GM03348 (cell line): Measurements from ENCODE around the gene FAM53B.
A peak's percentile ranks its signal among the peaks of the same experiment; 100 is the strongest.

Experiments used
- DNase-seq: peaks from one replicate; pipeline ENCODE4 v3.0.0; 2012; ENCODE audit warnings: low spot score

The FAM53B gene

DNA sequence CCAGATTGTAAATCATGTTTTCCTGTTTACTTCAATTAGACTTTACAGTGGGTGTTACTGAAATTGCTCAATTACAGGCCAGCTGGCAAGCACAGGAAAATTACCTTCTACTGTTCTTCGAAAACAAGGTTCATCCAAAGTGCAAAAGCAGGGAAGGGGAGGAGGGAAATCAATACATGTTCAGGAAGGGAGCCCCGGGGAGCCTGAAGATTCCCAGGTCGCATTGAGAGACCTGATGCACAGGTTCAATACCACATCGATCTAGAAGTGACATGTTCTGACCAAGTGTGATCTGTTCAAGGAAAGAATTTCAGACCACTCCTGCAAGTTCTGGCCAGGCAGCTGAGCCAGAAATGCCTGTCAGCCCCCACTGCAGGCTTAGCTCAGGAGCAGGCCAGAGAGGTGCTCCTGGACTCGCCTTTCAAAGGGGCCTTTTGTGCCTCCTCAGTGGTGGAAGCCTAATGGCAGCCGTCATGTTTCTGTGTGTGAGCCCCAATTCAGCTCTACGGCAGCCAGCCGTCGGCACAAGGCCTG, 35.9 kb downstream of the FAM53B start:
- DNase-seq = no peak

DNA sequence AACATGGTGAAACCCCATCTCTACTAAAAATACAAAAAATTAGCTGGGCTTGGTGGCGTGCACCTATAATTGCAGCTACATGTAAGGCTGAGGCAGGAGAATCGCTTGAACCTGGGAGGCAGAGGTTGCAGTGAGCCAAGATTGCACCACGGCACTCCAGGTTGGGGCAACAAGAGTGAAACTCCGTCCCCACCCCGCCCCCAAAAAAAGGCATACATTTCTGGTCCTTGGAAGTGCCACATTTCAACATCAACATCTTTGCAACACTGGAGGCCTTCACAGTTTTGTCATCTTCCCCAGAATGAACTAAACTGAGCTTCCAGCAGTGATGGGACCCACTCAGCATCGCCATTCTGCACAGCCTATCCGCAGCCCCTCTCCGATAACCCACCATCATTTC, 36.6 kb downstream of the FAM53B start:
- DNase-seq = no peak

DNA sequence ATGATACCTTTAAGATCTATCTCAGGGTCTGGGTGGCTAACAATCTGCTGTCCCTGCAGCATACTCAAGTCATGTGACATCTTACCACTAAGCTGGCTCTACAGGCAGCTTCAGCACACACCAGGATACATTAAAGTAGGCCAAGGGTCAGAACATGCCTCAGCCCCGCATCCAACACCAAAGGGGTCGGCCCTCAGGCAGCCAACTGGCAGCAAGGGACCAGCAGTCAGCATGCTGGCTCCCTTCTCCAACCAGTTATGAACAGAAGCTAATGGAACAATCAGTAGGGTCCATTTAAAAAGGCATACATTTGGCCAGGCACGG, 37.1 kb downstream of the FAM53B start:
- no peak for DNase-seq

DNA sequence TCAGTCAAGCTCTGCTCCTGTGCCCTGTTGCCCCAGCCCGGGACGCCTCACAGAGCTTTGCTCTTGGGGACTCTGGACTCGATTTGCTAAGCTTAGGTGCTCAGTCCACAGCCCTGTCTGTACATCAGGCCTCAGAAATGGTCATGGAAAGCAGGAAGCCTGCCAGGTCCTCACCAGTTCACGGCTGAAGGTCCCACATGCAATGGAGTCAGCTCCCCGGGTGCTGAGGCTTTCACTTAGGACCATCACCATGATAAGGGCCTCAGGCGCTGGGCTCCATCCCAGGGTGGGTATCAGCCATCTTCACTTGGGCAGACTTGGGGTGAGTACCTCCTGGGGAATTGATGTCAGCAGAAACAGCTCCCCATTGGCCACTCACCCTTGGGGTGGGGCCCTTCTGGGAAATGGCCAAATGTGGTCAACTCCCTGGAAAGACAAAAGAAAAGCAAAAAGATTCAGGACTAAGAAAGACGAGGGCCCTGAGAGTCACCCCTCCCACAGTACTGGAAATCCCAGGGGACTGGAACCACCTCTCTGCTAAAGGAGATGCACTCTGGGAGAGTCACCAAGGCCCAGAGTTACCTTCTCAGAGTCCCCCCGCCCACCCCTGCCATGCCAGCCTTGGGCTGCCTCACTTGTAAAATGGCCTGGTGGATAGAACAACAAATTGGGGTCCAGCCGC, 37.6 kb downstream of the FAM53B start:
- DNase-seq = no peak

DNA sequence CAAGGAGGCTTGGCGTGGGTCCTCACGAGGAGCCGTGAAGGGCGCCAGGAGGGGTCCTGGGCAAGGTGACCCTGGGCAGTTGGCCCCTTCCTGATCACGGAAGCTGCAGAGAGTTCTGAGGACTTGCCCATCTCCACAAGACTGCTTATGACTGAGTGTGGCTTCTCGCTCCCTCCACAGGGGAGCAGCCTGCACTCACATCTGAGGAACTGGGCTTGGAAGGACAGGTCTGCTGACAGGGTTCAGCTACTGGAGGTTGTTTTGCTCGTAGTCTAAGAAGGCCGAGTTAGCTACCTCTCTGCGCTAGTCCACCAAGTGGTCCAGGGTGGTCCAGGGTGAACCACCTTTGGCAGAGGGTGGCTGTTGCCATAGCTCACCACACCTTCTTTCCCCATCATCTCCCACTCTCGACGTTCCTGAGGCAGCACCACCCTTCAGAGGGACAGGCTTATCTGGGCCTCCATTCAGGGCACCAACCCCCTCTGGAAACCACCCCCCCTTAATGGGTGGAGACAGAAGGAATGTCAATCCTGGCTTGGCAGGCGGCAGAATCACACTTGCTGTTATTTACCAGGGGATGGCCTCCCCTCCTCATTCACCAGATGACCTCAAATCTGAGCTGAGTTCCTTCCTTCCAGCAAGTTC, 38.2 kb downstream of the FAM53B start:
- no peak for DNase-seq

DNA sequence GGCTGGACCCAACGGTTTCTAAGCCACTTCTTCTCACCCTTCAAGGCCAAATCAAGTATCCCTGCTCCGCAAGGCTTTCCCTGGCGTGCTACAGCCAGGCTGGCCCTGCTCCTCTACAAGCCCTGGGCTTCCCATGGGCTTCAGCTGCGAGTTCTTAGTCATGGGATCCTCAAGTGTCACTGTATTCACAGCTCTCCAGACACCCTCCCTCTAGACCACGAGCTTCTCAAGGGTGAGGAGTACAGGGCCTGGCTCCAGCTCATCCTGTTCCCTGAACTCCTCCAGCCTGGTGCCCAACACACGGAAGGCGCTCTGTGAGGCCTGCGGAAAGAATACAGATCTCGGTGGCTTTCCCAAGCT, 38.8 kb downstream of the FAM53B start:
- no peak for DNase-seq

DNA sequence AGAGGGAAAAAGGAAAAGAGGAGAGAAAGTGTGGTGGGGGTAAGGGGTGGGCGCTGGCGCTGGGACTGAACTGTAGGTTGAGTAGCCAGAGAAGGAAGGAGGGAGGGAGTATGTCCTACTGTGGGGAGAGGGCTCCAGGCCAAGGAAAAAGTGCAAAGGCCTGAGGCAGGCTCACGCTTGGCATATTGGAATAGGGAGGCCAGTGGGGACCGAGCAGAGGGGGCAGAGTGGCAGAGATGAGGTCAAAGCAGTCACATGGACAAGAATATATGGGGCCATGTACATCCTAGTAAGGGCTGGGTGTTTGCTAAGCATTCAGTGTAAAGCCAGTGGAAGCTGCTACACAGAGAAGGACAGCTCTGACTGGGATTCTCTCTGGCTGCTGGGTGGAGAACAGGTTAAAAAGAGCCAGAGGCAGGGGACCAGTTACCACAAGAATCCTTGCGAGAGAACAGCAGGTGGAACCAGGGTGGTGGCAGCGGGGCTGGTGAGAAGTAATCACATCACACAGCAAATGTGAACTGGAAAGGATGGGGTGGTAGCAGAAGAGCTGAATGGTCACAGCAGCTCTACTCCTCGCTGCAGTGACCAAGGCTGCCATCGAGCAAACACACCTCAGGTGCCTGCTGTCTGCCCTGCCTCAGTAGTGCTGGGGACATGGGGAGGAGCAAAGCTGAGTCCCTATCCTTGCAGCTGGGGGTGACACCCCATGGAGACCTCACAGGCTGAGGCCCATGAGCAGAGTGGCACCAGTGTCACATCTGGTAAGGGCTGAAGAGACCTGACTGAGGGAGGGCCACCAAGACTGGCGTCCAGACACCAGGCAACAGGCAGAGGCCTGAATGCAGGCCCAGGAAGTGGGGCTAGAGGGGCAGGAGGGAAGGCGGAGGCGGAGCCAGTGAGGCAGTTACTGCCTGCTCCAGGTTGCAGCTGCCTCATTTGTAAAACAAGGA, 39.5 kb downstream of the FAM53B start:
- DNase-seq = no peak

DNA sequence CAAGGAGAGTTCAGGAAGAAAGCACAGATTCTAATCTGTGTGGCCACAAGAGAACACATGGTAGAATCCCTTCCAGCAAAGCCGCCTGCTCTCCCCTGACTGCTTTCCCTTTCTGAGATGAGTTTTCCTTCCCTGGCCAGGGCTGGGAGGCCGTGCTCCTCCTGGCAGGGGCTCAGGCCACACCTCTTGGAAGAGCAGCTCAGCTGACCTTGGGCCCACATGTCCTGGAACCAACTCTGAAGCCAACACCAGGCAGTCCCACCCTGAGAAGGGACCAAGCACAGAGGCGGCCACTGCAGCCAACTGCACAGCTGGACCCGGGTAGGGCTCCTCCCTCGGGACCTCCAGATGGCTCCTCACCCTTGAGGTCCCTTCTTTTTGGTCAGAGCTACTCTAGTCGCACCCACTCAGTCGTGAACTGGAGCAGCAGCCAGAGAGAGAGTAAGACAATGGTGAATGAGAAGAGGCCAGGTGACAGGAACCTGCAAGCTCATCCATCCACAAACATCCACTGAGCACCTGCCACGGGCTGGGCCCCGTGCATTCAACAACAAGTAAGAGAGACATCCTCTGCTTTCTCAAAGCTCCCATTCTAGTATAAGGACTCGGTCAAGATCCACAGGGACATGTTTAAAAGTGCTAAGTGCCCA, 40.3 kb downstream of the FAM53B start:
- DNase-seq = peak; percentile 54

DNA sequence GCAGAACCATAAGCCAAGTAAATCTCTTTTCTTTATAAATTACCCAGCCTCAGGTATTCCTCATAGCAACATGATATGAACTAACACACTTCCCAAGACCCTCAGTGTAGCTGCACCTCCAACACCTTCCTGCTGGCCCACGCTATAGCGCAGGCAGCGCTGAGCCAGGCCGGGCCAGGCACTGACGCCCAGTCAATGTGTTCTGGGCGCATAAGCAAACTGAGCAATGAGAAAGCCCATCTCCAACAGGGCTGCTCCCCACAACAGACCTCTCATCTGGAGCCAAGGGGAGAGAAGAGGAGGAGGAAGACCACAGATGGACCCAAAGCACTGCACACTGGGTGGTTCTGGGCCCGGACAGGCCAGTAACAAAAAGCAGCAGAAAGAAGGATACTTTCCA, 40.8 kb downstream of the FAM53B start:
- no peak for DNase-seq

DNA sequence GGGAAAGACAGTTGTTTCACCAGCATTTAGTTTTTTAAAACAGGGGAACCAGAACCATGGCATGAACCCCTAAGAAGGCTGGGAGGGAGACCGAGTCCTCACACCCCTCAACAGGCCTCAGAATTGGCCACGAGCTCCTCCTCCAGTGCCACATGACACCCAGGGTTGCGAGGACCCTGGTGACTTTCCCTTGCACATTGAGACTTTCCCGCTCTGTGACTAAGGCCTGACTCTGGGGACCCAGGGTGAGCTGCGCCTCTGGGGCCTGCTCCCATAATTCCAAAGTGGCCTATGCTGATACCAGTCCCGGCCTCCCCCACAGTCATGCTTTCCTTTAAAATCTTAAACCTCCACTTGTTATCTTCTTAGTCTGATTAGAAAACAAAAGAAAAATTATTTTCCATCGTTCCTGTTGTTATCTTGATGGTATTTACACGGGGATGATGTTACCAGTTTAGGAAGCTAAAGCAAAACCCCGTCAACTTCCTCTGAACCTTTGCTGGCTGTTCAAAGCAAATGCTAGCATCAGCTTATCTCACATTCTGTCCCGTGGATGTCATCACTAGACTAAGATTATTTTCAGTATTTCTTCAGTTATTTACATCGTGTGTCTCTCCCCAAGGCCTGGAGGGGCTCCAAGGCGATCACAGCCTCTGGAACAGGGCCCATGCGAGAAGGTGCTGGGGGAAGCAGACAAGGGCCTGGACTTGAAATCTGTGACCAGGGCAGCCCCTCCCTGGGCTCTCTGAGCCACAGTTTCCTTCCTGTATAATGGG, 42.1 kb downstream of the FAM53B start:
- DNase-seq = no peak

DNA sequence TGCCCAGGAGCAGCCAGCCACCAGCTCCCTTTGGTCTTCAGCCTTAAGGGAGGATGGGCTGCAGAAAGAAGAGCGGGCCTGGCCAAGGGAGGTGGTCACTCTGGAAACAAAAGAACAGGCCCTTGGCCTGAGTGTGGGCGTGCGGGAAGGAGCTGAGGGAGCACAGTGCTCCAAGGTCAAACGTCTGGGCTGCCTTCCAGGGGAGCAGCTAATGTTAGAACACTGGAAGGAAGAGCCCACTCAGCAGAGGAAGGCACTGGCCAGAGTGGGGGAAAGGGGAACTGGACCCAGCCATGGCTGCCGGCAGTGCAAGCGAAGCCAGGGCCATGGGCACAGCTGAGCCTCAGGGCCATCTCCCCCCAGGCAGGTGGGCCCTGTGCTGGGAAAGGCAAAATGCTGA, 42.7 kb downstream of the FAM53B start:
- no peak for DNase-seq

DNA sequence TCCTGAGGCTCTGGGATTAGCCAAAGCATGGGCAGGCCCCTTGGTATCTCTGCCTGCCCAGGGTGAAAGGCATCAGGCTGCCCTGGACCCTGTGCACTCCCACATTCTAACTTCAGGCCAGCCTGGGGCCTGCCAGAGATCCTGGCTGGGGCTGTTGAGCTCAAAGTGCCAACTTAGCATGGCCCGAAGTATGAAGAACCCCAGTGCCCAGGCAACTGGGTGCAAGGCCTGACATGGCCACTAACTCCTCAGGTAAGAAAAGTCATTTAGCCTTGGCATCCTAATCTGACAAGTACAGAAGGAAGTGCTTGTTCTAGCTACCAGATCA, 43.2 kb downstream of the FAM53B start:
- DNase-seq = no peak

DNA sequence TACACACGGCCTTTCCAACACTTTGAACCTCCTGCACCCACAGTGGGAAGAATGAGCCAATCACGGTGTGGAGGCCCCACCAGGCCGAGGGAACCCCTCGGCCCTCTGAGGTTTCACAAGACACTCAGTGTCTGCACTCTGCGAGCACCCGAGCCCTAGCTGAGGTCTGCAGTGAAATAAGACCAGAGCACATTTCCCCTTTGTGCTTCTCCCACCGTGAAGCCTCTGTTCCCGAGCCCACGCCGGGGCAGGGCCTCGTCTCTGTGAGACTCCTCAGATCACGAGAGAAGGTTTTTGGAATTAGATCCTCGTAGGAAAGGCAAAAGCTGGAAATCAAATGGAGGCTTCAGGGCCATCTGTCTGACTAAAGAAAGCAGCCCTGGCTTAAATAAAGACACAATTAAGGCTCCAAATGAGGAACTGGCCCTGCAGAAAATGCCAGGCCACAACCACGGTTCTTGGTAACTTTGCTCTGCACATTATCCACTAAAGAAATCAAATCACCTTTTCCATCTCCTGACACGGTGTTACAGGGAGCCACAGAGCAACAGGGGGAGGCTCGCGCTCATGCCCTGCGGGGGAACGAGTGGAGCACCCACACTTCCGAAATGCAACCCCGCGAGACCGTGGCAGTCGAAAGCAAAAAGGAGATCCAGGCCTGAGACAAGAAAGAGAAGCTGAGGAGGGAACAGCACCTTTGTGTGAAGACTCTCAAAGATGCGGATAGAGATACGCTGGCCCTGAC, 43.7 kb downstream of the FAM53B start:
- no peak for DNase-seq

DNA sequence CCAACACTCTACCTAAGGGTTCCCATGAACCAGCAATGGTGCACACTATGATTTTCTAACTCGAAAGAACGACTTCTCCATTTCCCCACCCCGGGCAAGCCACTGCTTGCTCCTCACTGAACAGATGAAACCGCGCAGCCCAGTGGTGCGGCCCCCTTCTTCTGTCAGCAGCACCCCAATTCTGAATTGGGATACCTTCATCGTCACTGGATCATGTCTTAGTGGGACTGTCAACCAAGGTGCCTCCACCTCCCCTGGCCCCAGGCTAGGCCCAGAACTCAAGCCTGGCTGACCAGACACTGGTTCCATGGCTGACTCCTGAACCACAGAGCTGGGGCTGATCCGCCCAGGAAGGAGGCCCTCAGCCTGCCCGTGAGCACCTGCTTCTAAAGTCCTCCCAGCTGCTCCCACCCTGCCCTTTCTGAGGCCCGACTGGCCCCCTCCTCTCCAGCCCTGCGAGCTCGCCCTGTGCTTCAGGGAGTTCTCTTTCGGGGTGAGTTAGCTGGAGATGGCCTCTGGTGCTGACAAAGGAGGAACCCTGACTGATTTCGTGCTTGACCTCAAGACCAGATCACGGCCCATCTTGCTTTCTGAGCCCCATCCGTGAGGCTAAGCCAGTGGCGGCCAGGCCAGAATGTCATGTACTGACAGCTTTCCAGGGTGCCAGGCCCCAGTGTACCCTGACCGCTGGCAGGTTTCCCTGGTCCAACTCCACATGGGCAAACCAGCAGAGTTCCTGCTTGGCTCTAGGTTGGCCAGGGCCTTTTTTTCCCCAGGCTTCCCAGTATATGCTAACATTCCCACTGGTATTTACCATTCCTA, 44.5 kb downstream of the FAM53B start:
- no peak for DNase-seq

DNA sequence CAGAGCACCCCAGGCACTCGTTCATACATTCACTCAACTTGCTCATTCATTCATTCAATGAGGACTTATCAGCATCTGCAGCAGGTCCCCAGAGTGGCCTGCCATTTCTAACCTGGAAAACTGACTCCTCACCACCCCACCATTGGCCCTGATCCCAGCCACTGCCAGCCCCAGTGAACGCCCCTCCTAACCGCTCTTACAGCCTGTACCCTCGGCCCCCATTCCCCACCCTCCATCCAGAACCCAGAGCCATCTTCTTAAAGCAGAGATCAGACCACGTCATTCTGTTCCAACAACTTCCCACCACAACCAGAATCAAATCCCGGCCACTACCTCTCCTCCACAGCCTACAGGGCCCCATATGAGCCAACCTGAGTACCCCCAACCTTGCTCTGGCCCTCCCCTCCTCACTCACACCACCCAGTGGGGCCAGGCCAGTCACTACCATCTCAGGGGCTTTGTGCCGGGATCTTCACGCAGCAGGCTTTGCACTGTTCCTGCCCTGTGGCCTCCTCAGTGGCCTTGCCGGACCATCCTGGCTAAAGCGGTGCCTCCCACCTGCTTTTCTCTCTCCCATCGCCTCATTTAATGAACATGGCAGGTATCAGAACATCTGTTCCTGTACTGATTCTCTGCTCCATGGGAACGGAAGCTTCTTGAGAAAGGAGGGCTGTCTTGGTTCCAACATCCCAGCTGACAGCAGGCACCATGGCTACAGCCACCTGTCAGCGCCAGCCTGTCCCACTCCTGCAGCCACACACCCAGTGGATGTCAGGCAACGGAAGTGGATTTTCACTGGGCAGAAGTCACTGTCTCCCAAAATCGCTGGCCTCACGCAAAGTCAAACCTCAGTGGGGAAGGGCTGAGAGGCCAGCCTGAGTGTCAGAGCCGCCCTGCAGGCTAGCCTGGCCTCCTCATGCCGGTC, 45.4 kb downstream of the FAM53B start:
- DNase-seq = no peak

DNA sequence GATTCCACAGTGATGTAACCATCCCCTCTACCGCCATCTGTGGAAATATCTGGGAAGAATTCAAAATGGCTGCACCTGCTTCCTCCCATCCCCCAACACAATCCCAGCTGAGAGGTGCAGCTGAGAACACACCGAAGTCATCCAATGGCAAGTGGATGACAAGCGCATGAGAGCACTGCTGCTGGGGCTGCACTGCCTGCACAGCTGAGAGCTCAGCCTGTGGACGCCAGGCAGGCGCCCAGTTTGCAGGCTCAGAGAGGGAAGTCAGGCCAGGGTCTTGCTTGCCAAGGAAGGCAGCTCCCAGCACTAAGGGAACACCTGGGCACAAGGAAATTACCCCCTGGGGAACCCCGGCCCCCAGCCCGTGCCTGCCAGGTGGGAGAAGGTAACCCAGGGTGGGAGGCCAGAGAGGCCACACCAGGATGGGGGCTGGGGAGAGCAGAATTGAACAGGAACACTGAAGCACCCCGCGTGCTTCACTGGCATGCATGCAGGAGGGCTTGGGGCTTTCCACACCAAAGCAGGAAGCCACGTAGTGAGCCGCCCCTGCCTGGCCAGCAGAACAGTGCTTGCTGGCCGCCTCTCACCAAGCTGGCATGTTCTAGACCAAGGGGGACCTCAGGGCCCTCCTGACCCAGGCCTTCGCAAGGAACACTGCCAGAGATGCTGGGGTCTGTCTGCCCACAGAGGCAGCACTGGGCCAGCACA, 46.2 kb downstream of the FAM53B start:
- DNase-seq = no peak

DNA sequence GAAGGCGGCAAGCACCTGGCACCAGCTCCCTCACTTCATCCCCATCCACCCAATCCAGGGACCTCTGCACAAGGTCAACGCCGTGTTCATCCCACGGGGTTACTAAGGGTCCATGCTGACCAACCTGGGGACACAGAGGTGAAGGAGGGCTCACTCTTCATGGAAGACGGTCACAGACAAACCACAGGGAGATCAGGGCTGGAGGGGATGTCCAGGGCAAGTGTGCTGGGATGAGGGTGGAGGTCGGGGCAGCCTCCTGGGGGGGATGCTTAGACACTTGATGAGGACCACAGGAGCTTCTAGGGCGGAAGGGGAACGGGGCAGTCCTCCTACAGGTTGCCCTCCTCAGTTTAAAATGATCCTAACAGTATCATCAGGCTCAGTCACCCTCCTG, 46.7 kb downstream of the FAM53B start:
- DNase-seq = no peak
